Mesenchymal stem cell (in vitro differentiated cells and primary cell): ENCODE results near the gene GSTA1.
"Not testable (repeated sequence)": the region's sequence is repeated elsewhere in the genome, so short reads cannot be mapped to it uniquely, and the experiment has no call there.

Experiments
- DNase-seq: peaks from one replicate; pipeline ENCODE4 v3.0.0-alpha.2; 2013
- H2AFZ ChIP-seq: one replicate; pipeline ENCODE4 v1.6.1; 2013; ENCODE audit warnings: low read depth, mild to moderate bottlenecking, control low read depth, inconsistent platforms, low read length, moderate library complexity
- H2AK5ac ChIP-seq: 2 replicates; pipeline ENCODE4 v1.6.1; 2013; ENCODE audit warnings: low read length, moderate library complexity, mild to moderate bottlenecking, inconsistent platforms; ENCODE audit not compliant: severe bottlenecking
- H2BK120ac ChIP-seq: one replicate; pipeline ENCODE4 v1.6.1; 2013; ENCODE audit warnings: low read depth, mild to moderate bottlenecking, inconsistent platforms, low read length, moderate library complexity
- H2BK12ac ChIP-seq, 2 experiments: one replicate each; pipeline ENCODE4 v1.6.1; 2013; ENCODE audit warnings: inconsistent platforms in 2 of 2, low read length in 2 of 2, mild to moderate bottlenecking in 2 of 2, moderate library complexity in 2 of 2, control low read depth in 1 of 2
- H2BK15ac ChIP-seq: one replicate; pipeline ENCODE4 v1.6.1; 2013; ENCODE audit warnings: mild to moderate bottlenecking, low read depth, inconsistent platforms; ENCODE audit not compliant: poor library complexity, severe bottlenecking
- H2BK5ac ChIP-seq: 2 replicates; pipeline ENCODE4 v1.6.1; 2013; ENCODE audit warnings: low read depth, mild to moderate bottlenecking, low read length, control low read depth, inconsistent platforms; ENCODE audit not compliant: poor library complexity, severe bottlenecking
- H3K14ac ChIP-seq, 2 experiments: one replicate each; pipeline ENCODE4 v1.6.1; 2013; ENCODE audit warnings: inconsistent platforms in 2 of 2, low read length in 2 of 2, control low read depth in 1 of 2, mild to moderate bottlenecking in 1 of 2, moderate library complexity in 1 of 2
- H3K18ac ChIP-seq, 2 experiments: one replicate each; pipeline ENCODE4 v1.6.1; 2013; ENCODE audit warnings: inconsistent platforms in 2 of 2, low read length in 2 of 2, control low read depth in 1 of 2, low read depth in 1 of 2, mild to moderate bottlenecking in 1 of 2
- H3K23ac ChIP-seq, 2 experiments: one replicate each; pipeline ENCODE4 v1.6.1; 2013; ENCODE audit warnings: inconsistent platforms in 2 of 2, low read length in 2 of 2, mild to moderate bottlenecking in 2 of 2, moderate library complexity in 2 of 2, control low read depth in 1 of 2
- H3K27ac ChIP-seq: 2 replicates; pipeline ENCODE4 v1.5.1; 2013; ENCODE audit warnings: mild to moderate bottlenecking, moderate library complexity, low read length, control low read depth, inconsistent platforms; ENCODE audit not compliant: poor library complexity, severe bottlenecking
- H3K27me3 ChIP-seq, 2 experiments: 2 replicates each; pipeline versions ENCODE4 v1.6.1 to v1.7.0; 2013; ENCODE audit warnings: low read length in 2 of 2, mild to moderate bottlenecking in 2 of 2, moderate library complexity in 2 of 2, control low read depth in 1 of 2, inconsistent platforms in 1 of 2; ENCODE audit not compliant: control insufficient read depth in 1 of 2, insufficient read depth in 1 of 2
- H3K36me3 ChIP-seq, 2 experiments: 2 replicates each; pipeline versions ENCODE4 v1.6.1 to v1.7.0; 2013; ENCODE audit warnings: low read length in 2 of 2, control low read depth in 1 of 2, inconsistent platforms in 1 of 2, low read depth in 1 of 2, mild to moderate bottlenecking in 1 of 2; ENCODE audit not compliant: insufficient read depth in 2 of 2, control insufficient read depth in 1 of 2
- H3K4ac ChIP-seq, 2 experiments: one replicate each; pipeline ENCODE4 v1.6.1; 2013; ENCODE audit warnings: inconsistent platforms in 2 of 2, low read length in 2 of 2, mild to moderate bottlenecking in 2 of 2, moderate library complexity in 2 of 2, control low read depth in 1 of 2, low read depth in 1 of 2
- H3K4me1 ChIP-seq: 2 replicates; pipeline ENCODE4 v1.6.1; 2013; ENCODE audit warnings: low read depth, low read length, control low read depth; ENCODE audit not compliant: control insufficient read depth, insufficient read depth
- H3K4me2 ChIP-seq: 2 replicates; pipeline ENCODE4 v1.6.1; 2013; ENCODE audit warnings: low read length, mild to moderate bottlenecking, inconsistent platforms; ENCODE audit not compliant: poor library complexity, severe bottlenecking
- H3K4me3 ChIP-seq, 2 experiments: 2 replicates each; pipeline versions ENCODE4 v1.5.1 to v1.7.0; 2013; ENCODE audit warnings: low read length in 2 of 2, mild to moderate bottlenecking in 2 of 2, control low read depth in 1 of 2, low read depth in 1 of 2; ENCODE audit not compliant: insufficient read depth in 1 of 2
- H3K79me1 ChIP-seq: replicated peaks from 2 replicates; pipeline ENCODE4 v1.6.1; 2013; ENCODE audit warnings: mild to moderate bottlenecking, control low read depth, low read length, inconsistent platforms; ENCODE audit not compliant: poor library complexity, severe bottlenecking
- H3K9ac ChIP-seq: 2 replicates; pipeline ENCODE4 v1.7.0; 2013; ENCODE audit warnings: mild to moderate bottlenecking, low read length, moderate library complexity
- H3K9me3 ChIP-seq: 2 replicates; pipeline ENCODE4 v1.7.0; 2013; ENCODE audit warnings: mild to moderate bottlenecking, low read length; ENCODE audit not compliant: control insufficient read depth
- H4K8ac ChIP-seq: one replicate; pipeline ENCODE4 v1.6.1; 2013; ENCODE audit warnings: inconsistent platforms, mild to moderate bottlenecking, low read length, moderate library complexity
- H4K91ac ChIP-seq: one replicate; pipeline ENCODE4 v1.6.1; 2013; ENCODE audit warnings: mild to moderate bottlenecking, low read length, inconsistent platforms
- WGBS: methylation state at CpG from one replicate; pipeline ENCODE4 v1.1.7; 2013; ENCODE audit warnings: mixed read lengths; 5-methylcytosine and 5-hydroxymethylcytosine counted together

Gene GSTA1

DNA sequence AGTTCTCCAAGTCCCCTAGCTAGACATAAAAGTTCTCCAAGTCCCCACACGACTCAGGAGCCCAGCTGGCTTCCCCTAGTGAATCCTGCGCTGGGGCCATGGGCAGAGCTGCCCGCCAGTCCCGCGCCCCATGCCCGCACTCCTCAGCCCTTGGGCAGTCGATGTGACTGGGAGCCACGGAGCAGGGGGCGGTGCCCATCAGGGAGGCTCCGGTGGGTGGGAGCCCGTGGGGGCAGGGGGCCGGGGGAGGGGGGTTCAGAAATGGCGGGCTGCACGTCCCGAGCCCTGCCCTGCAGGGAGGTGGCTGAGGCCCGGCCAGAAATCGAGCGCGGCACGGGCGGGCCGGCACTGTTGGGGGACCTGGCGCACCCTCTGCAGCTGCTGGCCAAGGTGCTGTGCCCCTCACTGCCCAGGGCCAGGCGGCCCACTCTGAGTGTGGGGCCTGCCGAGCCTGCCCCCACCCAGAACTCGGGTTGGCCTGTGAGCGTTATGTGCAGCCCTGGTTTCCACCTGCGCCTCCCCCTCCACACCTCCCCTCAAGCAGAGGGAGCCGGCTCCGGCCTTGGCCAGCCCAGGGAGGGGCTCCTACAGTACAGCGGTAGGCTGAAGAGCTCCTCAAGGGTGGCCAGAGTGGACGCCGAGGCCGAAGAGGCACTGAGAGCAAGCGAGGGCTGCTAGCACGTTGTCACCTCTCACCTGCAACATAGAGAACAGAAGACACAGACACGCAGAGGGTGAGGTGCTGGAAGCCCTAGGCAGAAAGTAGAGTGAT lies 25.6 kb upstream of the GSTA1 start:
- no peak overlapping the region for H2AFZ ChIP-seq
- no peak overlapping the region for H3K4me2 ChIP-seq
- WGBS: 88% methylated on average over 31 of the region's 37 CpGs
- H2BK12ac ChIP-seq: no peak overlapping the region
- no peak overlapping the region for H3K18ac ChIP-seq
- DNase-seq: no peak
- H2AK5ac ChIP-seq: no peak overlapping the region
- H3K14ac ChIP-seq: peak overlapping the region in 1 of 2 experiments; percentile 22
- no peak overlapping the region for H4K91ac ChIP-seq
- H3K36me3 ChIP-seq: no peaks in the 10 kb centered on the region
- H2BK15ac ChIP-seq: no peak overlapping the region
- no peak overlapping the region for H2BK5ac ChIP-seq
- H3K9ac ChIP-seq: no peak overlapping the region
- H3K4me3 ChIP-seq: no peak overlapping the region
- no peaks in the 10 kb centered on the region for H3K9me3 ChIP-seq
- H2BK120ac ChIP-seq: no peak overlapping the region
- H3K4me1 ChIP-seq: no peaks in the 10 kb centered on the region
- no peak overlapping the region for H3K27ac ChIP-seq
- no peak overlapping the region for H3K4ac ChIP-seq
- H3K23ac ChIP-seq: no peak overlapping the region
- H3K27me3 ChIP-seq: peaks cover 0 to 12% of the 10 kb centered on the region in 2 experiments
- H3K79me1 ChIP-seq: no peaks in the 10 kb centered on the region
- H4K8ac ChIP-seq: no peak overlapping the region

DNA sequence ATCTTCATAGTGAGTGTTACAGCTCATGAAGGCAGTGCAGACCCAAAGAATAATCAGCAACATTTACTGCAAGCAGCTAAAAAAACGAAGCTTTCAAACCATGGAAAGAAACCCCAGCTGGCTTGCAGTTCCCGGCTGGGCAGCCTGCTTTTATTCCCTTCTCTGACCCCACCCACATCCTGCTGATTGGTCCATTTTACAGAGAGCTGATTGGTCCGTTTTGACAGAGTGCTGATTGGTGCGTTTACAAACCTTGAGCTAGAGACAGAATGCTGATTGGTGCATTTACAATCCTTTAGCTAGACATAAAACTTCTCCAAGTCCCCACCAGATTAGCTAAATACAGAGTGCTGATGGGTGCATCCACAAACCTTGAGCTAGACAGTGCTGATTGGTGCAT lies 25.0 kb upstream of the GSTA1 start:
- H2BK12ac ChIP-seq, H3K4me1 ChIP-seq, H3K14ac ChIP-seq, H4K8ac ChIP-seq, H2AFZ ChIP-seq, H3K4me2 ChIP-seq, H2AK5ac ChIP-seq, H3K18ac ChIP-seq, H3K9me3 ChIP-seq, H2BK120ac ChIP-seq, H3K23ac ChIP-seq, H3K4ac ChIP-seq, H3K36me3 ChIP-seq, H3K9ac ChIP-seq, H4K91ac ChIP-seq, H3K27ac ChIP-seq, H2BK15ac ChIP-seq, DNase-seq, H2BK5ac ChIP-seq, H3K79me1 ChIP-seq, H3K4me3 ChIP-seq: not testable (repeated sequence)
- H3K27me3 ChIP-seq: peaks cover 0 to 12% of the 10 kb centered on the region in 2 experiments
- 80% methylated on average over 4 of the region's 4 CpGs for WGBS

DNA sequence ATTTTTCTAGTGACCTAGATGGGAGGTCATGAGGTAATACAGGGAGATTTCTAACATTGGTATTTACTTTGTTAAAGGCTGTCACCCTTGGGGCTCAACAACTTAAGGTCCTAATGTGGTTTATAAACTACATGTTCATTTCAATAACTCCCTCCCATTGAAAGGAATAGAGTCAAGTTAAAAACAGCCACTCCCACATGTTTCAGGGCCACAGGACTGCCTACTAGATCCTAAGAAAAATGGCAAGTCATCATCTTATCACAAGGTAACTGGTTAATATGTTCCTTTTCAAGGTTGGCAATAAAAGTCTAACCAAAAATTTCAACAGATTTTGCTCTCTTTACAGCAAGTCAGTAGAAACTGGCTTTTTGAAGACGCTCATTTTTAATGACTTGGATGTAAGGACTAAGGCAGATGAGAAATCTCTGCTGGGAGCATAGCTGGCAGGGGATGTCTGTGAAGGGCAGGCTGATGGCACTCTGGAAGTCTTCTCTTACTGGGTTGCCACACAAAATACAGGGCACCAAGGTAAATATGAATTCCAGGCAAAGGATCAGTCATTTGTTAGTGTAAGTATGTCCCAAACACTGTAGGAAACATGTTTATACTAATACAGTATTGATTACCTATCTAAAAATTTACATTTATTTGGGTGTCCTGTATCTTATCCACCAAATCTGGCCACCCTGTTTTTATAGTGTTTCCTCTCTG lies 23.6 kb upstream of the GSTA1 start:
- H3K18ac ChIP-seq, H3K4ac ChIP-seq, H3K23ac ChIP-seq, H2AFZ ChIP-seq, H3K27me3 ChIP-seq, H3K4me2 ChIP-seq, H3K79me1 ChIP-seq, H2BK12ac ChIP-seq, H4K8ac ChIP-seq, H2BK5ac ChIP-seq, DNase-seq, H3K4me3 ChIP-seq, H2AK5ac ChIP-seq, H2BK120ac ChIP-seq, H3K36me3 ChIP-seq, H3K14ac ChIP-seq, H3K4me1 ChIP-seq, H3K9ac ChIP-seq, H3K27ac ChIP-seq, H3K9me3 ChIP-seq, H2BK15ac ChIP-seq, H4K91ac ChIP-seq: not testable (repeated sequence)
- WGBS: no CpG with 5 or more reads among the region's 1 CpG

DNA sequence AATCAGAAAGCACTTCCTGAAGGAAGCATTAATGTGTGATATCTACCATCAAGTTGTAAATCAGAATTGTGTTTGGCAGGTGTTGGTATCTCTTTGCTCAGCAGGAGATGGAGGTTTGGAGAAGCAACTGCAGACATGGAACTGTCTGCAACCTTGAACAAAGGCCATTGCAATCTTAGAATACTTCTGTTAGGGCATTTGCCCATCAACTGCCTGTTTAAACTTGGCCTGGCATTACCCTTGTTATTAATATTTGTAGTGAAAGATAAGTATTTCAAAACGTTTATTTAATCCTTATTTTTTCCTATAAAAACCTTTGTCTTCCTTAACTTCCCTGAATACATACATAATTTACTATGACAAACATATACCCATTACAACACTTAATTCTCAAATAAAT lies 22.9 kb upstream of the GSTA1 start:
- no peak overlapping the region for H3K23ac ChIP-seq
- no peak overlapping the region for H2BK12ac ChIP-seq
- no peak overlapping the region for H4K91ac ChIP-seq
- H3K9ac ChIP-seq: no peak overlapping the region
- no peaks in the 10 kb centered on the region for H3K36me3 ChIP-seq
- peaks cover 0 to 3% of the 10 kb centered on the region in 2 experiments for H3K27me3 ChIP-seq
- no peak overlapping the region for H3K27ac ChIP-seq
- no peaks in the 10 kb centered on the region for H3K79me1 ChIP-seq
- no peak overlapping the region for H2BK120ac ChIP-seq
- no peak overlapping the region for H3K14ac ChIP-seq
- no peak overlapping the region for H2BK5ac ChIP-seq
- H2AK5ac ChIP-seq: no peak overlapping the region
- no peak overlapping the region for H4K8ac ChIP-seq
- H3K4me2 ChIP-seq: no peak overlapping the region
- no peak overlapping the region for H2AFZ ChIP-seq
- no peak overlapping the region for H3K4me3 ChIP-seq
- no peak for DNase-seq
- no peaks in the 10 kb centered on the region for H3K4me1 ChIP-seq
- no peaks in the 10 kb centered on the region for H3K9me3 ChIP-seq
- H3K4ac ChIP-seq: no peak overlapping the region
- H2BK15ac ChIP-seq: no peak overlapping the region
- no peak overlapping the region for H3K18ac ChIP-seq
- WGBS: no CpG with 5 or more reads among the region's 1 CpG
